ENCODE measurements around the gene HSBP1L1. TPM values are rescaled to one million over a fixed set of nuclear protein-coding genes. Genes with fewer than 3 reads are reported as not detected.

The HSBP1L1 gene
- total RNA-seq, 2 experiments from 2014 or later: 0.50 to 1.5 TPM

GRCh38 chr18:79923896-79924585, 40.4 kb upstream of the HSBP1L1 start:
- no peak for ATAC-seq
- POLR2A ChIA-PET: no interaction called here

GRCh38 chr18:79924814-79925731, 39.4 kb upstream of the HSBP1L1 start:
- CTCF ChIA-PET: no interaction called here
- Mint-ChIP-seq H3K27me3 (ENCODE audit: low read depth) (no peaks in the 10 kb centered on the region), H3K9me3 (ENCODE audit: insufficient read depth) (peaks cover 14% of the 10 kb centered on the region), H3K36me3 (ENCODE audit: low read depth) (peaks cover 22% of the 10 kb centered on the region), H3K4me1 (ENCODE audit: low read depth) (no peaks in the 10 kb centered on the region), H3K27ac (no peak overlapping the region), H3K4me3 (no peak overlapping the region)
- no peak for DNase-seq
- no peak for ATAC-seq
- POLR2A ChIA-PET: no interaction called here

More at GRCh38 chr18:79923896-79924585, 40.4 kb upstream of the HSBP1L1 start:
- Mint-ChIP-seq H3K36me3 (ENCODE audit: low read depth) (peaks cover 14% of the 10 kb centered on the region), H3K27me3 (ENCODE audit: low read depth) (no peaks in the 10 kb centered on the region), H3K9me3 (ENCODE audit: insufficient read depth) (peaks cover 4% of the 10 kb centered on the region), H3K4me3 (no peak overlapping the region), H3K27ac (no peak overlapping the region), H3K4me1 (ENCODE audit: low read depth) (no peaks in the 10 kb centered on the region)
- CTCF ChIA-PET: no interaction called here
- DNase-seq: no peak

DNA sequence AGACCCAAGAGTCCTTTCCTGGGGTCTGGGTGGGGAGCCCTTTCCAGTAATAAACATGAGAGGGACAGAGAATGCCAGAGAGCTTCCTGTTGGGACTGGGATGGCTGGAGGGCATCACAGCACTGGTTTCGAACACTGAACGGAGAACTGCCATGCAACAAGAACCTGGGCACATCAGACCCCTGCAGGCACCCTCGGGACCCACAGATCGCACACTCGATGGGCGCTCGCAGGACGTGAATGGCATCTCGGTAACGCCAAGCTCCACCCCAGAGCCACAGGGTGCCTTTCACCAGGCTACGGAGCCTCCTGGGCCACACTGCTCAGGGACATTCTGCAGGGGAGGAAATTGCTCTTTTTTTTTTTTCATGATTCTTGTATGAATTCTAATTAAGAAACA, 38.1 kb upstream of the HSBP1L1 start:
- DNase-seq (no peak), ATAC-seq (no peak)
- no peaks in the 10 kb centered on the region for H3K27me3 Mint-ChIP-seq (ENCODE audit: low read depth)
- ChIA-PET POLR2A (no interaction called here), CTCF (no interaction called here)
- H3K4me3 Mint-ChIP-seq: no peak overlapping the region
- H3K27ac Mint-ChIP-seq: no peak overlapping the region
- H3K9me3 Mint-ChIP-seq (ENCODE audit: insufficient read depth): peaks cover 23% of the 10 kb centered on the region
- H3K36me3 Mint-ChIP-seq (ENCODE audit: low read depth): peaks cover 26% of the 10 kb centered on the region
- H3K4me1 Mint-ChIP-seq (ENCODE audit: low read depth): no peaks in the 10 kb centered on the region

GRCh38 chr18:79926715-79927606, 37.5 kb upstream of the HSBP1L1 start:
- Mint-ChIP-seq H3K4me1 (ENCODE audit: low read depth) (no peaks in the 10 kb centered on the region), H3K9me3 (ENCODE audit: insufficient read depth) (peaks cover 27% of the 10 kb centered on the region), H3K4me3 (no peak overlapping the region), H3K27ac (no peak overlapping the region), H3K27me3 (ENCODE audit: low read depth) (no peaks in the 10 kb centered on the region), H3K36me3 (ENCODE audit: low read depth) (peaks cover 29% of the 10 kb centered on the region)
- ChIA-PET CTCF (no interaction called here), POLR2A (no interaction called here)
- no peak for ATAC-seq
- DNase-seq: no peak

DNA sequence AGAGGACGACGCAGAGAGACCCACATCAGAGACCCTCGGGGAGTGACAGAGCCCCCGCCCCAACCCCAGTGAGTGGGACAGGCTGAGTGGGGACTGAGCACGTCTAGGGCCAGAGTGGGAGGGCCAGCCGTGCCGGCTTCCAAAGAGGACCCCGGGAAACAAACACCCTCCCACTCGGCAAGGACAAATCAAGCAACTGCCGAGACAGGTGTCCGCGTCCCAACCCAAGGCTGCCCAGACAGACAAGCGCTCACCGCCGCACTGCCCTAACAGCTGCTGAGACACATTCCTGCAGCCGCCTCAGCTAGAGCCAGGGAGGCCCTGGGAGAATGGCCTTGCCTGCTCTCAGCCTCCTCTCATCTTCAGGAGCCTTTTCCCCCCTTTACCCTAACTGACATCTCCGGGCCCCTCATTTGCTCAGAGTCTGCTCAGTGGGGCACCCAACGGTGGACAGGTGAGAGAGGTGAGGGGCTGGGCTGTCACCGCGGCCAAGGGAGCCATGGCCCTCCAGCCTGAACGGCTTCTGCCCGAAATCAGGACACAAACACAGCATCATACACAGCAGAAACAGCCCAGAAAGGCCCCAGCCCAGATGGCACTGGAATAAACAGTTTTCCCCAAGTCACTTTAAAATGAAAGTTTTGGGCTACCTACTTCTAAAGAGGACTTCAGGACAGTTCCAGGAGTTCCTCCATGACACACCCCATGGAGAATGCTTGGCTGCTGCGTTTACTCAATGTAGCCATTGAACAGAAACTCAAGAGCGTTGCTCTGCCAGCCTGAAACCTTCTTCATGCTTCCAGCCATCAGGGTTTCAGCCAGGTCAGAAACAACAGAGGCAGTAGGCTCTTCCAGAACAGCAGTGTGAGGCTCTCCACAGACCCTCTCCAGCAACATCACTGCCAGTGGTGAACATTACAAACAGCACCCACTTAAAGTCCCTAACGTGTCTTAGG, 36.6 kb upstream of the HSBP1L1 start:
- Mint-ChIP-seq H3K4me3 (no peak overlapping the region), H3K9me3 (ENCODE audit: insufficient read depth) (peaks cover 36% of the 10 kb centered on the region), H3K4me1 (ENCODE audit: low read depth) (no peaks in the 10 kb centered on the region), H3K27me3 (ENCODE audit: low read depth) (no peaks in the 10 kb centered on the region), H3K36me3 (ENCODE audit: low read depth) (peaks cover 37% of the 10 kb centered on the region), H3K27ac (no peak overlapping the region)
- DNase-seq: no peak
- no peak for ATAC-seq
- ChIA-PET CTCF (no interaction called here), POLR2A (no interaction called here)

- no peaks in the 10 kb centered on the region for H3K4me1 Mint-ChIP-seq (ENCODE audit: low read depth)
- POLR2A ChIA-PET: no interaction called here
- peaks cover 43% of the 10 kb centered on the region for H3K9me3 Mint-ChIP-seq (ENCODE audit: insufficient read depth)
- H3K4me3 Mint-ChIP-seq: no peak overlapping the region
- no peak overlapping the region for H3K27ac Mint-ChIP-seq
- H3K36me3 Mint-ChIP-seq (ENCODE audit: low read depth): peaks cover 44% of the 10 kb centered on the region
- DNase-seq: no peak
- no peaks in the 10 kb centered on the region for H3K27me3 Mint-ChIP-seq (ENCODE audit: low read depth)
- CTCF ChIA-PET: interaction anchor here (1.2 to 1.6 kb wide), 2 partner anchors 11 to 59 kb away, joined by 5 to 7 read pairs; partner anchors contain the start of gene TXNL4A
- ATAC-seq: no peak
Observed at GRCh38 chr18:79928563-79928960, 35.9 kb upstream of the HSBP1L1 start.

- ChIA-PET CTCF (interaction anchor here (1.6 kb wide), 1 partner anchor 9 kb away, joined by 7 read pairs; no protein-coding TSS in a partner anchor), POLR2A (no interaction called here)
- no peaks in the 10 kb centered on the region for H3K4me1 Mint-ChIP-seq (ENCODE audit: low read depth)
- no peak overlapping the region for H3K27ac Mint-ChIP-seq
- no peaks in the 10 kb centered on the region for H3K27me3 Mint-ChIP-seq (ENCODE audit: low read depth)
- no peak for DNase-seq
- no peak overlapping the region for H3K4me3 Mint-ChIP-seq
- no peak for ATAC-seq
- H3K36me3 Mint-ChIP-seq (ENCODE audit: low read depth): peaks cover 58% of the 10 kb centered on the region
- H3K9me3 Mint-ChIP-seq (ENCODE audit: insufficient read depth): peaks cover 51% of the 10 kb centered on the region
Observed at GRCh38 chr18:79930020-79930642, 34.3 kb upstream of the HSBP1L1 start.

- H3K4me3 Mint-ChIP-seq: no peak overlapping the region
- ChIA-PET CTCF (no interaction called here), POLR2A (no interaction called here)
- no peak for ATAC-seq
- no peaks in the 10 kb centered on the region for H3K4me1 Mint-ChIP-seq (ENCODE audit: low read depth)
- no peaks in the 10 kb centered on the region for H3K27me3 Mint-ChIP-seq (ENCODE audit: low read depth)
- H3K9me3 Mint-ChIP-seq (ENCODE audit: insufficient read depth): peaks cover 60% of the 10 kb centered on the region
- no peak overlapping the region for H3K27ac Mint-ChIP-seq
- no peak for DNase-seq
- H3K36me3 Mint-ChIP-seq (ENCODE audit: low read depth): peaks cover 72% of the 10 kb centered on the region
Observed at GRCh38 chr18:79931475-79931874, 33.0 kb upstream of the HSBP1L1 start.

- Mint-ChIP-seq H3K9me3 (ENCODE audit: insufficient read depth) (peaks cover 69% of the 10 kb centered on the region), H3K4me3 (no peak overlapping the region), H3K36me3 (ENCODE audit: low read depth) (peaks cover 85% of the 10 kb centered on the region), H3K27me3 (ENCODE audit: low read depth) (no peaks in the 10 kb centered on the region), H3K27ac (no peak overlapping the region), H3K4me1 (ENCODE audit: low read depth) (no peaks in the 10 kb centered on the region)
- ChIA-PET POLR2A (no interaction called here), CTCF (no interaction called here)
- no peak for DNase-seq
- no peak for ATAC-seq
Observed at GRCh38 chr18:79932907-79933306, 31.5 kb upstream of the HSBP1L1 start.

GRCh38 chr18:79933765-79934164, 30.7 kb upstream of the HSBP1L1 start:
- Mint-ChIP-seq H3K36me3 (ENCODE audit: low read depth) (peaks cover 82% of the 10 kb centered on the region), H3K9me3 (ENCODE audit: insufficient read depth) (peaks cover 68% of the 10 kb centered on the region), H3K27ac (no peak overlapping the region), H3K4me1 (ENCODE audit: low read depth) (no peaks in the 10 kb centered on the region), H3K4me3 (no peak overlapping the region), H3K27me3 (ENCODE audit: low read depth) (no peaks in the 10 kb centered on the region)
- DNase-seq (no peak), ATAC-seq (no peak)
- ChIA-PET CTCF (no interaction called here), POLR2A (no interaction called here)
